GM19468 (cell line): Measurements from ENCODE around the gene NTHL1.

Experiments
- ATAC-seq: cut with Tn5 transposase; IDR thresholded peaks from one replicate; pipeline ENCODE4 v1.9.1; 2021; ENCODE audit warnings: mild to moderate bottlenecking, moderate library complexity, moderate number of reproducible peaks; ENCODE audit not compliant: unreplicated experiment; ENCODE audit errors: extremely low read depth

The NTHL1 gene

GRCh38 chr16:2032285-2033056 lies 15.2 kb downstream of the NTHL1 start:
- no peak for ATAC-seq

GRCh38 chr16:2031081-2031577 lies 16.5 kb downstream of the NTHL1 start:
- no peak for ATAC-seq

GRCh38 chr16:2030036-2030435 lies 17.6 kb downstream of the NTHL1 start:
- ATAC-seq, result no peak

GRCh38 chr16:2029350-2029749 lies 18.3 kb downstream of the NTHL1 start:
- no peak for ATAC-seq

GRCh38 chr16:2028620-2029220 lies 18.9 kb downstream of the NTHL1 start:
- ATAC-seq, result no peak

- no peak for ATAC-seq
Measured at GRCh38 chr16:2028146-2028545, 19.5 kb downstream of the NTHL1 start.

- no peak for ATAC-seq
Measured at GRCh38 chr16:2027024-2028010, 20.3 kb downstream of the NTHL1 start.

GRCh38 chr16:2026461-2027023 lies 21.1 kb downstream of the NTHL1 start, which contains the start of gene NHERF2:
Gene NHERF2, plus strand, starts transcription at chr16:2026902. Its CDS starts 104 bp downstream, at chr16:2027006.
- ATAC-seq, result no peak

- no peak for ATAC-seq
Measured at GRCh38 chr16:2025878-2026460, 21.7 kb downstream of the NTHL1 start.

- no peak for ATAC-seq
Measured at GRCh38 chr16:2025251-2025650, 22.4 kb downstream of the NTHL1 start.

- no peak for ATAC-seq
Measured at GRCh38 chr16:2024032-2024420, 23.6 kb downstream of the NTHL1 start.

GRCh38 chr16:2023092-2024031 lies 24.3 kb downstream of the NTHL1 start:
- ATAC-seq, result no peak

- no peak for ATAC-seq
Measured at GRCh38 chr16:2022723-2023091, 24.9 kb downstream of the NTHL1 start.

GRCh38 chr16:2019921-2020831 lies 27.5 kb downstream of the NTHL1 start:
- no peak for ATAC-seq

- no peak for ATAC-seq
Measured at GRCh38 chr16:2019518-2019920, 28.1 kb downstream of the NTHL1 start, which contains the start of gene NPW. Gene NPW, plus strand, starts transcription at chr16:2019785.

- ATAC-seq, result no peak
Measured at GRCh38 chr16:2016407-2016922, 31.2 kb downstream of the NTHL1 start.

- no peak for ATAC-seq
Measured at GRCh38 chr16:2015947-2016208, 31.8 kb downstream of the NTHL1 start.
